ENCODE measurements around the gene ANKMY1. TPM values are rescaled to one million over a fixed set of nuclear protein-coding genes. Genes with fewer than 3 reads are reported as not detected.
A peak's percentile ranks its signal among the peaks of the same experiment; 100 is the strongest.

Gene ANKMY1
- total and polyA plus RNA-seq, 2 of the 13 experiments (the other 11 are each of a cell fraction or from before 2014, with no cell fraction given) = 11.7 to 18.8 TPM

GRCh38 chr2:240579771-240580614, 22.2 kb upstream of the ANKMY1 start (continued):
- no peak for TF ChIP-seq SRSF9 (IDR thresholded peaks at IDR 0.05; ENCODE audit: borderline replicate concordance, insufficient read depth, low read depth, low read length, poor library complexity, severe bottlenecking)
- no peak for TF ChIP-seq ZNF883 (CRISPR knock-in tag; IDR thresholded peaks at IDR 0.05; ENCODE audit: not compliant biosample characterization)
- TF ChIP-seq ELK4 (CRISPR knock-in tag; IDR thresholded peaks at IDR 0.05; ENCODE audit: borderline replicate concordance) = no peak
- peak; percentile 81; the same call in 1 of the 2 replicates for TF ChIP-seq ZNF670 (CRISPR knock-in tag; IDR thresholded peaks at IDR 0.05; ENCODE audit: borderline replicate concordance)
- no peak; the same call in 1 of the 2 replicates for TF ChIP-seq ZNF205 (CRISPR knock-in tag; IDR thresholded peaks at IDR 0.05)
- peak; percentile 96 for TF ChIP-seq MXI1 (IDR thresholded peaks at IDR 0.05; ENCODE audit: borderline replicate concordance, low read depth, low read length)
- TF ChIP-seq KLF13 (CRISPR knock-in tag; IDR thresholded peaks at IDR 0.05) = no peak
- TF ChIP-seq ZNF564 (CRISPR knock-in tag; IDR thresholded peaks at IDR 0.05) = no peak
- peak; percentile 70; the same call in 1 of the 2 replicates for TF ChIP-seq ZNF891 (CRISPR knock-in tag; IDR thresholded peaks at IDR 0.05)
- no peak; the same call in 1 of the 2 replicates for TF ChIP-seq ZFYVE20 (CRISPR knock-in tag; IDR thresholded peaks at IDR 0.05; ENCODE audit: borderline replicate concordance, low read depth)
- peak; percentile 86 for TF ChIP-seq ZGPAT (CRISPR knock-in tag; IDR thresholded peaks at IDR 0.05)
- peak; percentile 73; the same call in 1 of the 2 replicates for TF ChIP-seq ZNF747 (CRISPR knock-in tag; IDR thresholded peaks at IDR 0.05; ENCODE audit: borderline replicate concordance)
- TF ChIP-seq RERE (CRISPR knock-in tag; IDR thresholded peaks at IDR 0.05; ENCODE audit: low read depth) = no peak
- TF ChIP-seq FOXA1 (IDR thresholded peaks at IDR 0.05) = no peak
- 0 out of 2 replicates have a peak, but pooled peaks have one; percentile 53 for TF ChIP-seq FOXA1 (CRISPR knock-in tag; IDR thresholded peaks at IDR 0.05)
- no peak for TF ChIP-seq ZSCAN22 (CRISPR knock-in tag; IDR thresholded peaks at IDR 0.05)
- TF ChIP-seq HNRNPK (IDR thresholded peaks at IDR 0.05; ENCODE audit: low read depth, low read length, poor library complexity, severe bottlenecking) = no peak
- TF ChIP-seq IRF2 (CRISPR knock-in tag; IDR thresholded peaks at IDR 0.05) = peak; percentile 80
- peak; percentile 86 for TF ChIP-seq ZFP91 (CRISPR knock-in tag; IDR thresholded peaks at IDR 0.05; ENCODE audit: borderline replicate concordance)

Data from HepG2 (cell line).